HPDE6-E6E7 (cell line): ENCODE results near the gene NT5C1B.
"Not testable (repeated sequence)": the region's sequence is repeated elsewhere in the genome, so short reads cannot be mapped to it uniquely, and the experiment has no call there.

Experiments used
- DNase-seq: peaks from one replicate; pipeline ENCODE4 v3.0.0; 2011; ENCODE audit warnings: missing footprints; ENCODE audit errors: extremely low spot score

NT5C1B gene

DNA sequence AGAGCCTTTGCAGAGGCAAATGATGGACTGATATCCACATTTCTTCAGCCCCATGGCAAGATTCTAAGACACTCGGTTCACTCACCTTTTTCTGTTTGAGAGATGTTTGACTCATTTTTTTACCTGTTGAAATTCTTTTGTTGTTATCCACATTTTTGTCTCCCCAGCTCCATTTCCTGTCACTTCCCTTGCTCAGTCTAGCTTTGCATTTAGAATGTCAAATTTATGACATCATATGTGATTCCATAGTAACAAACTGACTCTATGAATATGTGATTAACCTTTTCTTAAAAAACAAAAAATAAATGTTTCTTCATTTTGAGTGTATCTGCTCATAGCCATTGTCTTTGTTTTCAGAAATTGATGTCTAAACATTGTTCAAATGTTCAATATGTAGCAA, at the start of gene NT5C1B:
TSS of gene NT5C1B (minus strand) at position 216 of the 400 bp plus-strand sequence. CDS start at position 115, 101 bp downstream.
- no peak for DNase-seq

DNA sequence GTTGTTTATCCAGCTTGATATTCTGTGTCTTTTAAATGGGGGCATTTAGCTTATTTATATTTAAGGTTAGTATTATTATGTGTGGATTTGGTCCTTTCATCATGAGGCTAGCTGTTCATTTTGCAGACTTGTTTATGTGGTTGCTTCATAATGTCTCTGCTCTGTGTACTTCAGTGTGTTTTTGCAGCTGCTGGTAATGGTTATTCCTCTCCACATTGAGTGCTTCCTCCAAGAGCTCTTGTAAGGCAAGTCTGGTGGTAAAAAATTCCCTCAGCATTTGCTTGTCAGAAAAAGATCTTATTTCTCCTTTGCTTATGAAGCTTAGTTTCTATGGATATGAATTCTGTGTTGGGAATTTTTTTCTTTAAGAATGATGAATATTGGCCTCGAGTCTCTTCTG, 47.8 kb upstream of the NT5C1B start:
- DNase-seq, result no peak

DNA sequence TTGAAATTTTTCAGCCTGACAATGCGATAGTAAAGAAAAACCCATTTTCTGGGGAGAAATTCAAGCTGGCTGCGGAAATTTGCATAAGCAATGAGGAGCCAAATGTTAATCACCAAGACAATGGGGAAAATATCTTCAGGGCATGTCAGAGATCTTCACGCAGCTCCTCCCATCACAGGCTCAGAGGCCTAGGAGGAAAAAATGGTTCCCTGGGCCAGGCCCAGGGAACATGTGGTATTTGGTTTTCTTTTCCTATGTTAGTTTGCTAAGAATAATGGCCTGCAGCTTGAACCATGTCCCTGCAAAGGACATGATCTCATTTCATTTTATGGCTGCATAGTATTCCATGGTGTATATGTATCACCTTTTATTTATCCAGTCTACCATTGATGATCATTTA, 43.3 kb upstream of the NT5C1B start:
- not testable (repeated sequence) for DNase-seq

DNA sequence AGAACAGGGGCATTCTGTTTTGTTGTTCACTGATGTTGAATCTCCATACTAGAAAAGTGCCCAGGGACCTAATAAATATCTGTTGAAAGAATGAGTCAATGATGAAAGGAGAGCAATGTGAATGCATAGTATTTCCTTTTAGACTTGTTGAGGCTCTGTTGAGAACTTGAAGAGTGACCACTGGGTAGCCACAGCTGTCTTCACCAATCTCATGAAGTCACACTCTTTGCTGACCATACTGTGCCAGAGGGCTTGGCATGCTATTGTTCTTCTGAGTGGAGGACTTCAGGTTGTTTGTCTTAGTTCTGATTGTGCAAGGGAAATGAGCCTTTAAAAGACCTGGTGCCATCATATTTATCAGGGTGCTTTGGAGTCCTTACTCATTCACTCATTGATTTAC, 41.6 kb upstream of the NT5C1B start:
- DNase-seq, result no peak

DNA sequence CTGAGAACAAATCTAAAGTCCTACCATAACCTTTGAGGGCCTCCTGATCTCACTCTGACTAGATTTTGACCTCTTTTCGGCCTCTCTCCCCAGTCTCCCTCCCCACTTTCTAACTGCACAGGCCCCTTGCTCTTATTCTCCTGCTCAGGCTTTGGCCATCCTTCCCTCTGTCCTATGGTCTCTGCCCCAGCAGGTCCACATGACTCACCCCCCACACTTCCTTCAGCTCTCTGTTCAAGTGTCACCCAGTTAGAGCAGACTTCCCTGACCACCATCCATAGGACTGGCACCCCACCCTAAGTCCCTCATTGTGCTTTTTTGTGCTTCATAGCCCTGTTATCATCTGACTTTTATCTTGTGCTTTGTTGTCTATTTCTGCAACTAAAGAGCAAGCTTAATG, 41.2 kb upstream of the NT5C1B start:
- no peak for DNase-seq

DNA sequence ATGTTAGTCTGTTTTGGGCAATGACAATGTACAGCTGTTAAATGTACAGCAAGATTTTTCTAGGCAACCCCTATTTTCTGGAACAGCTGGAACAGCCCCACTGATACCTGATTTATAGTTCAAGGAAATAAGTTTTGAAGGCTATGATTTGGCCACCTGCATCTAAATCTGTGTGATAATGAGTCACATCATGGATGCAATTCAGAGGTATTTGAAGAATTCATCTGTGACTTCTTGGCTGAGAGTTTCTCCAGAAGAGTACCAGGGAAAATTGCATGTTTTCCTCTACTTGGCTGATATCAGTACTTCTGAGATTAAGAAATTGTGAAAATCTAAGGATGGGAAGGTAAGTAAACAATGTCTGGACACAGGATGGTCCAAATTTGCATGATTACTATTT, 40.7 kb upstream of the NT5C1B start:
- DNase-seq, result no peak

DNA sequence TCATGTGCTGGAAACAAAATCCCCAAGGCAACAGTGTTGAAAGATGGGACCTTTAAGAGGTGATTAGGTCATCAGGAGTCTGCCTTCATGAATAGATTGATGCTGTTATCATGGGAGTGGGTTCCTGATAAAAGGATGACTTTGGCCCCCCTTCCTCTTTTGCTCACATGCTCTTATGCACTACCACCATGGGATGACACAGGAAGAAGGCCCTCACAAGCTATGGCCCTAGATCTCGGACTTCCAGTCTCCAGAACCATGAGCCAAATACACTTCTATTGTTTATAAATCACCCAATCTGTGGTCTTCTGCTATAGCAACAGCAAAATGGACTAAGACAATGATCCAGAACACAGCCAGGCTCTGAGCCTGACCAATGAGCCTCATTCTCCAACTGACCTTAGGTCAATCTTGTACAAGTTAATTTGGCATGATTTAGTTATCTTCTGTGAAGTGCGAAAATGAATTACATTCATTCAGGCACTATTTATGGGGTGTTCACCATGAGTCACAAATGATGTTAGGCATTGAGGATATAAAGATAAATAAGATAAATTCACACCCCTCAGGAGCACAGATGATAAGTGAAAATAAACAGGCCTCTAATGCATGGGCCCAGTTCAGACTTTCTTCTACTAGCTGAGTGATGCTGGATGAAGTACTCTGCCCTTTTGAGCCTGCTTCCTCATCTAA, 37.7 kb upstream of the NT5C1B start:
- no peak for DNase-seq

DNA sequence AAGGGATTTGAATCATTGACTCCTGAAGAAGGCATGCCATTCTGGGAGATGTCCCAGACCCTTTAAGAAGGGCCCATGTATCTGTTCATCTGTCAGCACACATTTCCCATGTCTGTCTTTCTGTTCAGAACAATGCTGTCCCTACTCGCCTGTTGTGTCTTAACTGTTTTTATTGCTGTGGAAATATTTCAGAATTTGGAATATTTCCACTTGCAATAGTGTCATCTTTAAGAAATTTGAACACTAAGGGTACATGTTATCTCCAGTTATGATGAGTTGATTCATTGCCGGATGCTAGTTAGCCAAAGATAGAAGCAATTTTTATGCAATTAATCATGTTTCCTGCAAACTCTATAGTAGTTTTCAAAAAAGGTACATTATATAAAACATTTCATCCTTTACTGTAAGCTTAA, 36.9 kb upstream of the NT5C1B start:
- no peak for DNase-seq

DNA sequence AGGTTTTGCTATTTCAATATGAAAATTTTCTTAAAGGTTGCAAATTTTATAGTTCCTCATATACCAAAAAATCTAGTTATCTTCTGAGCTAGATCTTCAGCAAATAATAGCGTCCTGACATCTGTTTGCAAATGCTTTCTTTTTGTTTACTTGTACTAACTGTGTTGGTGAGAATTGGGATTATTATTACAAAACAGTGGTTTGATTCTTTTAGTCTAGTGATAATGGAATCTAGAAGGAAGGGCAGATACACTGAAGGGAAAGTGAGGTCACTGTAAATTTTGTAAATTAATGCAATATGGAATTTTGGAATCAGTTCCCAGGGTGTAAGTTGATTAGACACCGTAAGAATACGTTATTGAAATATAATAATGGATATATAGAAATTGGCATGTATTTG, 36.2 kb upstream of the NT5C1B start:
- DNase-seq, result no peak

DNA sequence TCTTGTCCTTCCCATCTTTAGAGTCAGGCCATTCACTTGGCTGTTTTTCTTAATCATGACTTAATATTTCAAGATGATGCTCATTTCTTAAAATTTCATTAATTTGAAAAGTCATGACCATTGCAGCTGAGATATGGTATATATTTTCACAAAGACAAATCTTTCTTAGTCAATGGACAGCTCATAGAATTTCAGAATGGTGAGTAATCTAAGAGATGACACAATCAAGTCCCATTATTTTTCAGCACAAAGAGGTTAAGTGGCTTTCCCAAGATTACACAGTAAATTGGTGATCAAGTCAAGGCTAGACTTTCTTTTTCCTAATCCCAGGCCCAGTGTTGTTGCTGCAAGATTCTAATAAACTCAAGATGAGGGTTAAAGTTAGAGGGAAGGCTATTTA, 34.4 kb upstream of the NT5C1B start:
- peak; percentile 14 for DNase-seq

DNA sequence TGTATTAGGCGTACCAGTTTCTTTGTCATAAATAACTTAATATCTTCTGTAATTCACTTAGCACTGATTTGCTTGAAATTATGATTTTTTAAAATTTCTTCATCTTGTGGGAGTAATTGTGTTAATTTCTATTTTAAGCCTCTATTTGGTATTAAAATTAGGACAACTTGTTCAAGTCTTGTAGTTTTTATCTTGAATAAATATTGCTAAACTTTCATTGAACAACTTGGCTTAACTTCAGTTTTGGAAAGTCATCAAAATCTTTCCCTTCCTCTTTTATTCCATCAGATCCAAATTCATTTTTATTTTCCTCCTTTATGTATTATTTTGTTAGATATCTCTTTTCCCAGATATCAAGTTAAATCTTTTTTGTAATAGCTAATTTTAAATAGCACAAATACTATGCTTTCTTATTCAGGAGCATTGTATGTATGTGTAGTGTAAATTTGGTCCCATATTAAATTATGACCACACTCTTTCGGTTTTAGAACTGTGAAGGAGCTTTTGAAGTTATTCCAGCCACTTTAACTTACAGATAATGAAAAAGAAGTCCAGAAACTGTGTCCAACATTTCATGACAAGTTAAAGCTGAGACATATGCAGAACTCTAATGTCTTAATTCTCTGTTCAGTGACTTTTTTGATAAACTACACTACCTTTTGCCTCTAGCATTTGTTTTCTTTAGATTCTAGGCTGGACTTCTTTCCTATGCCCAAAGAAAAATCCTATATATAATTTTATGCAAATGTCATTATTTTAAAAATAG, 31.7 kb upstream of the NT5C1B start:
- no peak for DNase-seq

DNA sequence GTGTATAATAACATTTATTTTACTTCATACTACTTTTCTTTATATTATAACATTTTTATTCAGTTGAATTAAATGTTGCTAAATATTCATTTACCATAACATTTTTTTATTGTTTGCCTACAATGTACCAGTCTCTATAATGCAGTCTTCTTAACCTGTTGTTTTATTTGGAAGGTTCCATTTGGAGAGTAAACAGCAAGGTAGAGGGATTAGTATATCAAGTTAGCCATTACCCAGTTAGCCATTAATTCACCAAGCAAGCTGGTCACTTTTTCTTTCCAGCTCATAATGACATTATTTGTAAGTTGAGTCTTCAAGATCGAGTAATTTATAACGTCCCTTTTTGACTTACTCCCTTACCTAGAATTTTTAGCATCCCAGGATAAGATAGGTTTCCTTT, 29.7 kb upstream of the NT5C1B start:
- DNase-seq, result no peak

DNA sequence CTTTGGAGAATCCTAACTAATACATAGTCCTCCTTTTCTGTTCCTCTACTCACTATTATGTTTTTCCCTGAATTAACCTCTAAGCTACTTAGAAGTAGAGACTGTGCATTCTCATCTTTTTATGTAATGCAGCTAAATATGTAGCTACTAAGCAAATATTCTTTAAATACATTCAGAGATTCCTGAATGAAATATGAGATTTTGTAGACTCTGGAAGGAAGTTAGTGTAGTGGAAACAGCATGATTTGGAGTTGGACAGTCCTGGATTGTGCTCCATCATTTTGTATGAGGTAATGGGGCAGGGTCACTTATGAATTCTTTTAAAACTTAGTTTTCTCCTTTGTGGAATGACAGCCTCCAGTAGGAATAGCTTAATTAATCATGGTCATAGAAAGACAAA, 24.7 kb upstream of the NT5C1B start:
- no peak for DNase-seq

DNA sequence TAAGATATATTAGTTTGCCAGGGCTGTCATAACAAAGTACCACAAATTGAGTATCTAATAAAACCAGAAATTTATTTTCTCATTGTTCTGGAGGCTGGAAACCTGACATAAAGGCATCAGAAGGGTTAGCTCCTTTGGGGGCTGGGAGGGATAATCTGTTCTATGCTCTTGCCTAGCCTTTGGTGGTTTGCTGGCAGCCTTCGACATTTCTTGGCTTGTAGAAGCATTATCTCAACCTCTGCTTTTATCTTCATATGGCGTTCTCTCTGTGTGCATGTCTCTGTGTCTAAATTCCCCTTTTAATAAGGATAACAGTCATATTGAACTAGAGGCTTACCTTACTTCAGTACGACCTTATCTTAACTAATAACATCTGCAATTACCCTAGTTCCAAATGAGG, 22.8 kb upstream of the NT5C1B start:
- DNase-seq, result no peak

DNA sequence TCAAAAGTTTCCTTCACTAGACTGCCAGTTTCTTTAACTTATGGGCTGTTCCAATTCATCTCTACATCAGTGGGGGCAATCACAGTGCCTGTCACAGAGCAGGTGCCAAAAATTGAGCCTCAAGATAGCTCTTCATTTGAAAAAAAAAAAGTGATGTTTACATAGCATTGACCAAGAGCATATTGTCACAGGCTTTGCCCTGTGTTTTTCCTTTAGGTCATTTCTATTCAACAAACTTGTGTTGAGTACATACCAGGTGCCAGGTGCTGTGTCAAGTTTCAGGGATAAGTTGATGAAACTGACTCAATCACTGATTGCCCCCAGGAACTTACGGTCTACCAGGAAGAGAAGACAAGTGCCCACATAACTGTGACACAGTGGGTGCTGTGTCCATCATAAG, 22.2 kb upstream of the NT5C1B start:
- DNase-seq, result no peak

DNA sequence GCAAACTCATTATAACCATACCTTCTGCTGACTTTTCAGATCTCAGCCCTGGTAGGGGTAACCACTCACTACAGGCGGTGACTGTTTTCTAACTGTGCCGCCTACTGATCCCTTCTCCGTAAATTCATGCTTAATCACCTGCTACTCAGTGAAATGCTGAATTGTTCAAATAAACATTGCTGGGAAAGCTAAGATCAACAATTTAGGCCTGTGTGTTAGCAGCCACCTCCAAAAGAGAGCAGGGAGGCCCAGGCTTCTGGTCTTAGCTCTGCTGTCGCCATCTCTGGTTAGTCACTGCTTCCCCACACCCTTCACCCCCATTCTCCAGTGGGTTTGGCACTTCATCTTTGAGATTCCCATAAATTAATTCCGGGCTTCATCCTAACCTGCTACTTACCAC, 21.8 kb upstream of the NT5C1B start:
- no peak for DNase-seq

DNA sequence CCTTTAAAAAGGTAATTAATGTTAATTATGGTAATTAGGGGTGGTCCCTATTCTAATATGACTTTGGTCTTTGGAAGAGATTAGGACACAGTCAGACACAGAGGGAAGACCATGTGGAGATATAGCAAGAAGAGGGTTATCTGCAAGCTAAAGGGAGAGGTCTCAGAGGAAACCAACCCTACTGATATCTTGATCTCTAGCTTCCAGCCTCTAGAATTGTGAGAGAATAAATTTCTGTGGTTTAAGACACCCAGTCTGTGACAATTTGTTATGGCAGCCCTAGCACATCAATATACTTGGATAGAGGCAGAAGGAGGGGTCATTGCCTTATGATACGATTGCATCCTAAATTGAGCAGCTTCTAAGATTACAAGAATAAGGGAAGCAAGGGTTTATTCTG, 21.3 kb upstream of the NT5C1B start:
- no peak for DNase-seq

DNA sequence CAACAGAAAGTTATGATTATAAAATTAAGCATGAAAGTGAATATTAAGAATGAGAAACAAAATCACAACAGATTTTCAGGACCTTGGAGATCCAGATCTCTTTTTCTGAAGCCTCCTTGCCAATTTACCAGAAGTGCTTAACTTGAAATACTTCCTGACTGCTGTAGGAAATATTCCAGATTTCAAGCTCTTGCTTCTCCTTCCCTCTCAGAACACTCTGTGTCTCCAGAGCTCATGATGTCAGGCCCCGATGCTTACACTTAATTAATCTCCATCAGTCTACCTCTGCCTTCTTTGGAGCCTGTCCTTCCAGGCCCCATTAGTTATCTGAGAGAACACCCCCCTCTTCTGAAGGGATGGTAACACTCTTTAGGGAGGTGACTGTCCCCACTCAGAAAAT, 20.7 kb upstream of the NT5C1B start:
- DNase-seq, result no peak

DNA sequence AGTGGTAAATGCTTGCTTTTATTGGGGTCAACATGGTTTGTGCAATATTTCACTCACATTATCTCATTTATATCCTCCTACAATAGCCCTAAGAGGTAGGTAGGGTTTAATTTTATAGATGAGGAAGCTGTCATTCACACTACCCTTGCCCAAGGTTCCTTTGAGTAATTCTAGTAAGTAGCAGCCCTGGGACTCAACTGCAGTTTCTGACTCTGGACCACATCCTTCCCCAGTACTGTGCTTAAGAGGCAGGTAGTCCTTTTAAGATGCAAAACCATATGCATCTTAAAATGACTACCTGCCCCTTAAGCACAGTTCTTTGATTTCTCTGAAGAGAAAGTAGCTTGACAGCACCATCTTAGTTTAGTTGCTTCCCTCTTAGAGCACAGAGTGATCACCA, 15.7 kb upstream of the NT5C1B start:
- DNase-seq, result no peak

DNA sequence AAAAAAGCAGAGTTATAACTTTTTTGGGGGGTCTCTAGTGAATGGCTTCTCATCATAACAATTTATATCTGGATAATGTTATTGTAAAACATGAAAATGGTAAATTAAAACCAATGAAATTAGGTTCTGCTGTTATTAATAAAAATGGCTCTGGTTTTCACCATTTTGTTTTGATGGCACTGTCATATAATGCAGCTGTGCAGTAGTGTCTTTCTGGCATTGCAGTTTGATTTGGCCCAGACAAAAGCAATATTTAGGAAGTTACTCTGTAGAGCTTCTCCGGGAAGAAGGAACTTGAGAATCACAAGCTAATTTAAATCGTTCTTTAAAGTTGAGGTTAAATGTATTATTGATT, 15.1 kb upstream of the NT5C1B start:
- DNase-seq, result no peak

DNA sequence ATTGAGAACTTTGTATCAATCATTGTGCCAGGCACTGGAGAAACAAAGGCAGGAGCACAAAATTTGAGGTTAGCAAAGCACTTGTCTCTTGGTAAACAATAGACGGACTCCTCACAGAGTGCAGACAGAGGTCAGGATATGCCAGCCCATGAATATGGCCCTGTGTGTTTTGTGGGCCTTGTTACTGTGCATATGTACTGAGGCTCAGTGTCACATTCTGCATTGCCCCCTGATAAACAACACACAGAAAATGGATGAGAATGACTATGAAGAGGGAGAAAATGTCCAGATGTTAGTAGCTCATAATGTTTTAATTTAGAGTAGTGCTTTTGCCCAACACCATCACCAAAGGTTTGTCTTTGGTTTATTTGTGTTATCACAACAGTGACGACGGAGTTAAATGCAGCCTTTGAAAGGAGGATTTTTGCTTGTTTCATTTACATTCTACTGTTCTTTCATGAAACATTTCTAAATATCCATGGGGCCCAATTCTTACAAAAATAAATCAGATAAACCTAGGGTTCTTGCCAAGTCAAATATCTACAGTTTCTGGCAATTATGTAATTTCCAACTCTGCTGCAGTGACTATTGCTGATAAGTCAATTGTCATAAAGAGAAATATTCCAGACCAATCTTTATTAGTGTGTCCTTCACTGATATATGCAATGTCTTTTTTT, 14.6 kb upstream of the NT5C1B start:
- no peak for DNase-seq

DNA sequence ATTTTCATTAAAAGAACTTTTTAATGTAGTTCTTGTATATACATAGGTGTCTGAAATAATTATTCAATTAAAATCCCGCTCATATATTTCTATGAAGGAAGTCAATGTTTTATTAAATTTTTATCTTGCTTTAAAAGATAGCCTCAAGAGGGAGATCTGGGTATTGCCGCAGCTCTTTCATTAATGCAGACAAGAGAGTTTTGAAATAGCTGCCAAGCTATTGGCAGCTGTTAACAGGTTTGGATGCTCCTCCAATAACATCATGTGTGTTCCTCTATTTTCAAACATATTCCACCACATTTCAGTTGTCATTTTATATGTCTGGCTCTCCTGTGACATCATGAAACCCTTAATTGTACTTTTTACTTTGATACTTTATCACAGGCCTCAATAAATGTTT, 12.9 kb upstream of the NT5C1B start:
- DNase-seq, result no peak

DNA sequence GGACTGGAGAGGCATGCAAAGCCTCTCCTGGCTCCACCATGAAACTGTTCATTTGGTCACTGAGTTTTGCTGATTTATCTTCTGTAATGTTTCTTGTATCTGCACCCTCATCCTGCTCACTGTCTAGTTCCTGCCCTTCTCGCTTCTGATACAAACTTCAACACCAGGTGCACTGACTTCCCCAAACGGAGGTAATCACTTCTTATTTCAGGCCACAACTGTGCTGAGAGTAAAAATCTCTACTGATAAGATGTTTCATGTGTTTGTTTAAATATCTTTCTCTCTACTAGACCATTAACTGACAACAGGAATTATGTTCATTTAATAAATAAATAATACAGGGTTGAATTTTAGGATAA, 10.9 kb upstream of the NT5C1B start:
- DNase-seq, result no peak
